Measurements from ENCODE around the gene EPHB3.

DNA sequence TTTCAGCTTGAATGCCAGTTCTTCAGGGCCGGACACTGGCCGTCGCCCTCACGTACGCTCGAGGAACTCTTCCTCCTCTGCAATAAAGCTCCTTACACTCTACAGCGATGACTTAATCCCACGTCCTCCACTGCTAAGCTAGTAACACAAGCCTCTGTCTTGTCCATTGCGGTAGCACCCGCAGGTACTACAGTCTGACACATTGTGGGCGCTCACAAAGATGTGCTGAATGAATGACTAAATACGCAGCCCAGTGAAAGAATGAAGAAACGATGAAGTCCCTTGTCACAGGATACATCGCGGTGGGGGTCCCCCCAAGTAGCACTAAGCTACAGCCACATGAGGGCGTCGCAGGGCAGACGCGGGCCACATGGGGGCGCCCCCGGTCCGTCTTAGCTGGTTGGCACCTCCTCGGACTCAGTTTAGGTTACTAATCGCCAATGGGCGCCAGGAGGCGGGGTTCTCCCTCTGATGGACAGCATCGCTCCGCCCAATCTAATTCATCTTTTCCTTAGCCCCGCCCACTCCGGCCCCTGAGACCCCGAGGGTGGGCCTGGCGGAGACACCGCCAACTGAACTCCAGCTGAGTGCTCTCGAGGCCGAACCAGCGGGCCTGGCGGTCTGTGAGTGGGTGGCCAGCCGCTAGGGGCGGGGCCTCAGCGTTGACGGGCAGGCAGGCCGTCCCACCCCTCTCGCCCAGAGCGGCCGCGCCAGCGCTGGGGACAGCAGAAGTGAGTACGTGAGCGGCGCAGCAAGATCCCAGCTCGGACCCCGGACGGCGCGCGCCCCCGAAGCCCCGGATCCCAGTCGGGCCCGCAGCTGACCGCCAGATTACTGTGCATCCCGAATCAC, at the start of gene EPHB3:
- TF ChIP-seq, protein P1, sequence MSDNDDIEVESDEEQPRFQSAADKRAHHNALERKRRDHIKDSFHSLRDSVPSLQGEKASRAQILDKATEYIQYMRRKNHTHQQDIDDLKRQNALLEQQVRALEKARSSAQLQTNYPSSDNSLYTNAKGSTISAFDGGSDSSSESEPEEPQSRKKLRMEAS (IDR thresholded peaks at IDR 0.05), result 0 out of 2 replicates have a peak, but pooled peaks have one; percentile 12
- peak; percentile 69 for TF ChIP-seq POLR2A (IDR thresholded peaks at IDR 0.05; ENCODE audit: low read length)
- no peak for TF ChIP-seq HOXA7 (CRISPR knock-in tag; IDR thresholded peaks at IDR 0.05)
- TF ChIP-seq, protein P2, sequence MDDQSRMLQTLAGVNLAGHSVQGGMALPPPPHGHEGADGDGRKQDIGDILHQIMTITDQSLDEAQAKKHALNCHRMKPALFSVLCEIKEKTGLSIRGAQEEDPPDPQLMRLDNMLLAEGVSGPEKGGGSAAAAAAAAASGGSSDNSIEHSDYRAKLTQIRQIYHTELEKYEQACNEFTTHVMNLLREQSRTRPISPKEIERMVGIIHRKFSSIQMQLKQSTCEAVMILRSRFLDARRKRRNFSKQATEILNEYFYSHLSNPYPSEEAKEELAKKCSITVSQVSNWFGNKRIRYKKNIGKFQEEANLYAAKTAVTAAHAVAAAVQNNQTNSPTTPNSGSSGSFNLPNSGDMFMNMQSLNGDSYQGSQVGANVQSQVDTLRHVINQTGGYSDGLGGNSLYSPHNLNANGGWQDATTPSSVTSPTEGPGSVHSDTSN (IDR thresholded peaks at IDR 0.05), result peak; percentile 82; the same call in 1 of the 2 replicates
- TF ChIP-seq, protein P3, sequence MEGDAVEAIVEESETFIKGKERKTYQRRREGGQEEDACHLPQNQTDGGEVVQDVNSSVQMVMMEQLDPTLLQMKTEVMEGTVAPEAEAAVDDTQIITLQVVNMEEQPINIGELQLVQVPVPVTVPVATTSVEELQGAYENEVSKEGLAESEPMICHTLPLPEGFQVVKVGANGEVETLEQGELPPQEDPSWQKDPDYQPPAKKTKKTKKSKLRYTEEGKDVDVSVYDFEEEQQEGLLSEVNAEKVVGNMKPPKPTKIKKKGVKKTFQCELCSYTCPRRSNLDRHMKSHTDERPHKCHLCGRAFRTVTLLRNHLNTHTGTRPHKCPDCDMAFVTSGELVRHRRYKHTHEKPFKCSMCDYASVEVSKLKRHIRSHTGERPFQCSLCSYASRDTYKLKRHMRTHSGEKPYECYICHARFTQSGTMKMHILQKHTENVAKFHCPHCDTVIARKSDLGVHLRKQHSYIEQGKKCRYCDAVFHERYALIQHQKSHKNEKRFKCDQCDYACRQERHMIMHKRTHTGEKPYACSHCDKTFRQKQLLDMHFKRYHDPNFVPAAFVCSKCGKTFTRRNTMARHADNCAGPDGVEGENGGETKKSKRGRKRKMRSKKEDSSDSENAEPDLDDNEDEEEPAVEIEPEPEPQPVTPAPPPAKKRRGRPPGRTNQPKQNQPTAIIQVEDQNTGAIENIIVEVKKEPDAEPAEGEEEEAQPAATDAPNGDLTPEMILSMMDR (IDR thresholded peaks at IDR 0.05), result peak; percentile 98
- TF ChIP-seq EP300 (IDR thresholded peaks at IDR 0.05), result no peak
